Measurements from ENCODE around the gene SERP2. TPM values are rescaled to one million over a fixed set of nuclear protein-coding genes. Genes with fewer than 3 reads are reported as not detected.

SERP2 gene
- total RNA-seq, 1 experiment from 2014 or later = not detected

DNA sequence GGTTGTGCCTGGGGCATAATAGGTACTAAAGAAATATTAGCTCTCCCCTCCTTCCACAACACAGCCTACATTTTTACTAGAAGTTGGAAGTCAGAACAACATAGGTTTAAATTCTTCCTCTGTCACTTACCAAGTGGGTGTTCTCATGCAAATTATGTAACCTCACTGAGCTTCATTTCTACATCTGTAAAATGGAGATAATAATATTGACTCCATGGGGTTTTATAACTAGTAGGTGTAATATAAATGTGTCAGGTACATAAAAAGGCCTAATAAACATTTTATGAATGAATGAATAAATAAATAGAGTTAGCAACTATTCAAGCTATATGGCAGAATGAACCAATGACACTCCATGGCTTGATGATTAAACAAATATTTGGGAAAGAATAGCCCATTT lies 27.1 kb upstream of the SERP2 start:
- Histone ChIP-seq H3K27ac (ENCODE audit: low read depth, low read length) (no peak overlapping the region), H3K9me3 (ENCODE audit: control insufficient read depth in 1 of 2, insufficient read depth in 1 of 2, low read depth in 1 of 2, low read length in 2 of 2) (no peaks in the 10 kb centered on the region), H3K79me2 (ENCODE audit: insufficient read depth, low read length) (no peaks in the 10 kb centered on the region), H4K20me1 (ENCODE audit: insufficient read depth) (no peaks in the 10 kb centered on the region), H2AFZ (ENCODE audit: low read depth, low read length, poor library complexity, severe bottlenecking) (no peak overlapping the region), H3K4me3 (replicated peaks in 1 of 2; ENCODE audit: low read depth in 1 of 2, low read length in 2 of 2) (no peak overlapping the region), H3K4me1 (ENCODE audit: control insufficient read depth in 1 of 2, insufficient read depth in 2 of 2, low read length in 2 of 2) (peaks cover 0 to 5% of the 10 kb centered on the region in 2 experiments; a peak in 1 of 4 replicates), H3K9me2 (ENCODE audit: insufficient read depth) (no peaks in the 10 kb centered on the region), H3K4me2 (ENCODE audit: low read length) (no peak overlapping the region), H3K36me3 (ENCODE audit: control insufficient read depth in 1 of 2, insufficient read depth in 2 of 2, low read length in 2 of 2) (no peaks in the 10 kb centered on the region), H3K9ac (ENCODE audit: low read length) (no peak overlapping the region), H3K27me3 (ENCODE audit: insufficient read depth, low read length) (no peaks in the 10 kb centered on the region)
- CTCF ChIA-PET = no interaction called here
- DNase-seq (ENCODE audit: low read depth, low spot score) = no peak
- POLR2A ChIA-PET = interaction anchor here (0.9 to 1.2 kb wide), 3 partner anchors 40 to 91 kb away, joined by 3 read pairs; no protein-coding TSS in a partner anchor
- no peak for ATAC-seq
- TF ChIP-seq YY1 (IDR thresholded peaks at IDR 0.05; ENCODE audit: extremely low read depth, insufficient replicate concordance, low read depth, low read length) (no peak), ELF1 (IDR thresholded peaks at IDR 0.05; ENCODE audit: borderline replicate concordance, low read depth) (no peak), EZH2phosphoT487 (IDR thresholded peaks at IDR 0.05; ENCODE audit: borderline replicate concordance) (no peak), EGR1 (IDR thresholded peaks at IDR 0.05; ENCODE audit: low read depth) (no peak), POLR2AphosphoS5 (IDR thresholded peaks at IDR 0.05; ENCODE audit: low read depth, low read length) (no peak), RAD21 (IDR thresholded peaks at IDR 0.05; ENCODE audit: low read depth) (no peak), SIN3A (IDR thresholded peaks at IDR 0.05; ENCODE audit: low read depth) (no peak), CEBPB (IDR thresholded peaks at IDR 0.05; ENCODE audit: low read depth) (no peak), EZH2 (IDR thresholded peaks at IDR 0.05) (no peak), ZFX (IDR thresholded peaks at IDR 0.05) (no peak), FOSL1 (IDR thresholded peaks at IDR 0.05; ENCODE audit: low read depth) (no peak), TCF7L2 (IDR thresholded peaks at IDR 0.05; ENCODE audit: borderline replicate concordance, extremely low read depth, insufficient read depth, insufficient read length) (no peak), POLR2A (IDR thresholded peaks at IDR 0.05; ENCODE audit: borderline replicate concordance, extremely low read depth, insufficient read depth, insufficient read length) (no peak), JUND (IDR thresholded peaks at IDR 0.05) (no peak), CBX3 (IDR thresholded peaks at IDR 0.05; ENCODE audit: low read depth) (no peak)
- TF ChIP-seq, protein P1, sequence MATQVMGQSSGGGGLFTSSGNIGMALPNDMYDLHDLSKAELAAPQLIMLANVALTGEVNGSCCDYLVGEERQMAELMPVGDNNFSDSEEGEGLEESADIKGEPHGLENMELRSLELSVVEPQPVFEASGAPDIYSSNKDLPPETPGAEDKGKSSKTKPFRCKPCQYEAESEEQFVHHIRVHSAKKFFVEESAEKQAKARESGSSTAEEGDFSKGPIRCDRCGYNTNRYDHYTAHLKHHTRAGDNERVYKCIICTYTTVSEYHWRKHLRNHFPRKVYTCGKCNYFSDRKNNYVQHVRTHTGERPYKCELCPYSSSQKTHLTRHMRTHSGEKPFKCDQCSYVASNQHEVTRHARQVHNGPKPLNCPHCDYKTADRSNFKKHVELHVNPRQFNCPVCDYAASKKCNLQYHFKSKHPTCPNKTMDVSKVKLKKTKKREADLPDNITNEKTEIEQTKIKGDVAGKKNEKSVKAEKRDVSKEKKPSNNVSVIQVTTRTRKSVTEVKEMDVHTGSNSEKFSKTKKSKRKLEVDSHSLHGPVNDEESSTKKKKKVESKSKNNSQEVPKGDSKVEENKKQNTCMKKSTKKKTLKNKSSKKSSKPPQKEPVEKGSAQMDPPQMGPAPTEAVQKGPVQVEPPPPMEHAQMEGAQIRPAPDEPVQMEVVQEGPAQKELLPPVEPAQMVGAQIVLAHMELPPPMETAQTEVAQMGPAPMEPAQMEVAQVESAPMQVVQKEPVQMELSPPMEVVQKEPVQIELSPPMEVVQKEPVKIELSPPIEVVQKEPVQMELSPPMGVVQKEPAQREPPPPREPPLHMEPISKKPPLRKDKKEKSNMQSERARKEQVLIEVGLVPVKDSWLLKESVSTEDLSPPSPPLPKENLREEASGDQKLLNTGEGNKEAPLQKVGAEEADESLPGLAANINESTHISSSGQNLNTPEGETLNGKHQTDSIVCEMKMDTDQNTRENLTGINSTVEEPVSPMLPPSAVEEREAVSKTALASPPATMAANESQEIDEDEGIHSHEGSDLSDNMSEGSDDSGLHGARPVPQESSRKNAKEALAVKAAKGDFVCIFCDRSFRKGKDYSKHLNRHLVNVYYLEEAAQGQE (IDR thresholded peaks at IDR 0.05; ENCODE audit: low read depth) = no peak
- TF ChIP-seq, protein P2, sequence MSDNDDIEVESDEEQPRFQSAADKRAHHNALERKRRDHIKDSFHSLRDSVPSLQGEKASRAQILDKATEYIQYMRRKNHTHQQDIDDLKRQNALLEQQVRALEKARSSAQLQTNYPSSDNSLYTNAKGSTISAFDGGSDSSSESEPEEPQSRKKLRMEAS (IDR thresholded peaks at IDR 0.05) = no peak
- TF ChIP-seq, protein P3, sequence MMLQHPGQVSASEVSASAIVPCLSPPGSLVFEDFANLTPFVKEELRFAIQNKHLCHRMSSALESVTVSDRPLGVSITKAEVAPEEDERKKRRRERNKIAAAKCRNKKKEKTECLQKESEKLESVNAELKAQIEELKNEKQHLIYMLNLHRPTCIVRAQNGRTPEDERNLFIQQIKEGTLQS (IDR thresholded peaks at IDR 0.05) = no peak
- TF ChIP-seq, protein P4, sequence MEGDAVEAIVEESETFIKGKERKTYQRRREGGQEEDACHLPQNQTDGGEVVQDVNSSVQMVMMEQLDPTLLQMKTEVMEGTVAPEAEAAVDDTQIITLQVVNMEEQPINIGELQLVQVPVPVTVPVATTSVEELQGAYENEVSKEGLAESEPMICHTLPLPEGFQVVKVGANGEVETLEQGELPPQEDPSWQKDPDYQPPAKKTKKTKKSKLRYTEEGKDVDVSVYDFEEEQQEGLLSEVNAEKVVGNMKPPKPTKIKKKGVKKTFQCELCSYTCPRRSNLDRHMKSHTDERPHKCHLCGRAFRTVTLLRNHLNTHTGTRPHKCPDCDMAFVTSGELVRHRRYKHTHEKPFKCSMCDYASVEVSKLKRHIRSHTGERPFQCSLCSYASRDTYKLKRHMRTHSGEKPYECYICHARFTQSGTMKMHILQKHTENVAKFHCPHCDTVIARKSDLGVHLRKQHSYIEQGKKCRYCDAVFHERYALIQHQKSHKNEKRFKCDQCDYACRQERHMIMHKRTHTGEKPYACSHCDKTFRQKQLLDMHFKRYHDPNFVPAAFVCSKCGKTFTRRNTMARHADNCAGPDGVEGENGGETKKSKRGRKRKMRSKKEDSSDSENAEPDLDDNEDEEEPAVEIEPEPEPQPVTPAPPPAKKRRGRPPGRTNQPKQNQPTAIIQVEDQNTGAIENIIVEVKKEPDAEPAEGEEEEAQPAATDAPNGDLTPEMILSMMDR (IDR thresholded peaks at IDR 0.05 in 2 of 3, conservative IDR thresholded peaks at IDR 0.05 in 1 of 3; ENCODE audit: borderline replicate concordance in 1 of 3, insufficient read depth in 1 of 3, low read depth in 2 of 3, low read length in 2 of 3) = no peak
- RAD21 ChIA-PET (ENCODE audit: low non-redundant PET in 1 of 2, low total read pairs in 2 of 2, uncharacterized antibody in 2 of 2, unreplicated experiment in 2 of 2) = no interaction called here
- BruUV-seq (replicated peaks) = no TSS peak
- intact Hi-C loops (cut with micrococcal nuclease) = no loop called here

All from HCT116 (cell line).